ENCODE results near the gene PLCB2. TPM values are rescaled to one million over a fixed set of nuclear protein-coding genes. Genes with fewer than 3 reads are reported as not detected.

PLCB2 gene
- polyA plus RNA-seq, 1 donor from 2014 or later: 7.4 TPM

DNA sequence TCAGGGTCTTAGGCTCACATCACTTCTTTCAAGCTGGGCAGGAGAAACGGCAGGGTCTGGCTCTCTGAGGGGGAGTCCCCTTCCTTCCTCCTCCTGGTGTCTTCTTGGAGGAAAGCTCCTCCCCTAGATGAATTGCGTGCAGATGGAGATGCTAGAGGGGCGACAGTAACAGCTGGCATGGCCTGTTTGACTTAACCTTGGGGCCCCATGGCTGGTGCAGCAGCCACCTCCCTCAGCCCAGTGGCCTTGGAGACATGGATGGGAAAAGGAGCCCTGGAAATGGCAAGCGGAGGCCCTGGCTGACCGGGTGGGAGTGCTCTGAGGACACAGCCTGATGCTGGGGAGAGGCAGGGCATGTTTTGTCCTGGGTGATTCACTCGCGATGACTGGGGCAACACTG, 48.7 kb downstream of the PLCB2 start:
- Histone ChIP-seq H3F3A (ENCODE audit: insufficient read depth, low read length, poor library complexity, severe bottlenecking) (no peaks in the 10 kb centered on the region), H3K4me2 (ENCODE audit: low read length) (no peak overlapping the region), H3K9me3 (ENCODE audit: low read length) (no peaks in the 10 kb centered on the region), H3K9me2 (ENCODE audit: insufficient read depth, low read length) (no peaks in the 10 kb centered on the region), H3K79me2 (replicated peaks; ENCODE audit: insufficient read depth, low read length) (no peaks in the 10 kb centered on the region), H3K27ac (ENCODE audit: low read length) (no peak overlapping the region), H2AFZ (ENCODE audit: low read depth, low read length) (no peak overlapping the region), H4K20me1 (ENCODE audit: insufficient read depth) (no peaks in the 10 kb centered on the region), H3K9ac (ENCODE audit: low read length) (no peak overlapping the region), H3K36me3 (ENCODE audit: insufficient read depth, low read length) (peaks cover 2% of the 10 kb centered on the region), H3K27me3 (ENCODE audit: insufficient read depth, low read depth, low read length) (peaks cover 6% of the 10 kb centered on the region), H3K4me3 (ENCODE audit: low read length) (no peak overlapping the region)
- TF ChIP-seq EP300 (conservative IDR thresholded peaks at IDR 0.05; ENCODE audit: poor library complexity, severe bottlenecking) (no peak), MXI1 (conservative IDR thresholded peaks at IDR 0.05; ENCODE audit: poor library complexity, severe bottlenecking) (no peak), EZH2 (IDR thresholded peaks at IDR 0.05; ENCODE audit: borderline replicate concordance, insufficient read depth, low read length, poor library complexity, severe bottlenecking) (no peak), REST (IDR thresholded peaks at IDR 0.05; ENCODE audit: borderline replicate concordance) (no peak), POLR2AphosphoS5 (IDR thresholded peaks at IDR 0.05) (no peak), SMC3 (conservative IDR thresholded peaks at IDR 0.05; ENCODE audit: poor library complexity) (no peak), TAF1 (IDR thresholded peaks at IDR 0.05; ENCODE audit: low read depth) (no peak), RAD21 (conservative IDR thresholded peaks at IDR 0.05) (no peak)
- TF ChIP-seq, protein P1, sequence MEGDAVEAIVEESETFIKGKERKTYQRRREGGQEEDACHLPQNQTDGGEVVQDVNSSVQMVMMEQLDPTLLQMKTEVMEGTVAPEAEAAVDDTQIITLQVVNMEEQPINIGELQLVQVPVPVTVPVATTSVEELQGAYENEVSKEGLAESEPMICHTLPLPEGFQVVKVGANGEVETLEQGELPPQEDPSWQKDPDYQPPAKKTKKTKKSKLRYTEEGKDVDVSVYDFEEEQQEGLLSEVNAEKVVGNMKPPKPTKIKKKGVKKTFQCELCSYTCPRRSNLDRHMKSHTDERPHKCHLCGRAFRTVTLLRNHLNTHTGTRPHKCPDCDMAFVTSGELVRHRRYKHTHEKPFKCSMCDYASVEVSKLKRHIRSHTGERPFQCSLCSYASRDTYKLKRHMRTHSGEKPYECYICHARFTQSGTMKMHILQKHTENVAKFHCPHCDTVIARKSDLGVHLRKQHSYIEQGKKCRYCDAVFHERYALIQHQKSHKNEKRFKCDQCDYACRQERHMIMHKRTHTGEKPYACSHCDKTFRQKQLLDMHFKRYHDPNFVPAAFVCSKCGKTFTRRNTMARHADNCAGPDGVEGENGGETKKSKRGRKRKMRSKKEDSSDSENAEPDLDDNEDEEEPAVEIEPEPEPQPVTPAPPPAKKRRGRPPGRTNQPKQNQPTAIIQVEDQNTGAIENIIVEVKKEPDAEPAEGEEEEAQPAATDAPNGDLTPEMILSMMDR (IDR thresholded peaks at IDR 0.05; ENCODE audit: poor library complexity, severe bottlenecking): no peak

- peaks cover 10% of the 10 kb centered on the region for H3K27me3 ChIP-seq (ENCODE audit: insufficient read depth, low read depth, low read length)
- no peak overlapping the region for H2AFZ ChIP-seq (ENCODE audit: low read depth, low read length)
- TF ChIP-seq, protein P1 (IDR thresholded peaks at IDR 0.05; ENCODE audit: poor library complexity, severe bottlenecking): no peak
- TF ChIP-seq EP300 (conservative IDR thresholded peaks at IDR 0.05; ENCODE audit: poor library complexity, severe bottlenecking) (no peak), REST (IDR thresholded peaks at IDR 0.05; ENCODE audit: borderline replicate concordance) (no peak), TAF1 (IDR thresholded peaks at IDR 0.05; ENCODE audit: low read depth) (no peak), EZH2 (IDR thresholded peaks at IDR 0.05; ENCODE audit: borderline replicate concordance, insufficient read depth, low read length, poor library complexity, severe bottlenecking) (no peak), RAD21 (conservative IDR thresholded peaks at IDR 0.05) (no peak), SMC3 (conservative IDR thresholded peaks at IDR 0.05; ENCODE audit: poor library complexity) (no peak), POLR2AphosphoS5 (IDR thresholded peaks at IDR 0.05) (no peak), MXI1 (conservative IDR thresholded peaks at IDR 0.05; ENCODE audit: poor library complexity, severe bottlenecking) (no peak)
- H3K9me3 ChIP-seq (ENCODE audit: low read length): no peaks in the 10 kb centered on the region
- H3F3A ChIP-seq (ENCODE audit: insufficient read depth, low read length, poor library complexity, severe bottlenecking): no peaks in the 10 kb centered on the region
- no peaks in the 10 kb centered on the region for H3K79me2 ChIP-seq (replicated peaks; ENCODE audit: insufficient read depth, low read length)
- H3K9ac ChIP-seq (ENCODE audit: low read length): no peak overlapping the region
- H4K20me1 ChIP-seq (ENCODE audit: insufficient read depth): no peaks in the 10 kb centered on the region
- no peak overlapping the region for H3K27ac ChIP-seq (ENCODE audit: low read length)
- no peak overlapping the region for H3K4me3 ChIP-seq (ENCODE audit: low read length)
- H3K9me2 ChIP-seq (ENCODE audit: insufficient read depth, low read length): no peaks in the 10 kb centered on the region
- H3K36me3 ChIP-seq (ENCODE audit: insufficient read depth, low read length): peaks cover 3% of the 10 kb centered on the region
- H3K4me2 ChIP-seq (ENCODE audit: low read length): no peak overlapping the region
Observed at GRCh38 chr15:40258544-40258943, 49.2 kb downstream of the PLCB2 start.
